Measurements from ENCODE around the gene IL17C. TPM values are rescaled to one million over a fixed set of nuclear protein-coding genes. Genes with fewer than 3 reads are reported as not detected.
A peak's percentile ranks its signal among the peaks of the same experiment; 100 is the strongest.

Gene IL17C
- total and polyA plus RNA-seq, 9 of the 15 experiments (the other 6 are each of a cell fraction or from before 2014, with no cell fraction given) = not detected

- TF ChIP-seq ZNF785 (CRISPR knock-in tag; IDR thresholded peaks at IDR 0.05) (no peak), ZBTB7A (IDR thresholded peaks at IDR 0.05; ENCODE audit: borderline replicate concordance, control insufficient read depth, low read depth, low read length) (peak; percentile 91; the same call in 1 of the 2 replicates), EP400 (IDR thresholded peaks at IDR 0.05) (no peak), RNF2 (IDR thresholded peaks at IDR 0.05) (peak; percentile 26; the same call in 1 of the 2 replicates), MAZ (CRISPR knock-in tag; conservative IDR thresholded peaks at IDR 0.05 in 1 of 2, IDR thresholded peaks at IDR 0.05 in 1 of 2) (peak in 1 of 2 experiments; percentile 13; a peak in 2 of 4 replicates), ERF (CRISPR knock-in tag; IDR thresholded peaks at IDR 0.05) (0 out of 2 replicates have a peak, but pooled peaks have one; percentile 74), SRSF7 (optimal IDR thresholded peaks at IDR 0.05; ENCODE audit: low read depth, low read length) (no peak), CREB1 (IDR thresholded peaks at IDR 0.05) (no peak; the same call in 1 of the 2 replicates), CREB1 (CRISPR knock-in tag; IDR thresholded peaks at IDR 0.05) (0 out of 2 replicates have a peak, but pooled peaks have one; percentile 9), RBM17 (IDR thresholded peaks at IDR 0.05; ENCODE audit: borderline replicate concordance, low read depth, low read length) (no peak), MAX (CRISPR knock-in tag; IDR thresholded peaks at IDR 0.05) (peak; percentile 87), HLTF (IDR thresholded peaks at IDR 0.05) (0 out of 2 replicates have a peak, but pooled peaks have one; percentile 46), HDAC1 (IDR thresholded peaks at IDR 0.05) (peak in 1 of 2 experiments; percentile 79; a peak in 2 of 4 replicates), ETS1 (conservative IDR thresholded peaks at IDR 0.05; ENCODE audit: control insufficient read depth, low read depth, low read length) (0 out of 2 replicates have a peak, but pooled peaks have one; percentile 24), PHB2 (IDR thresholded peaks at IDR 0.05; ENCODE audit: low read depth) (no peak), PML (IDR thresholded peaks at IDR 0.05; ENCODE audit: low read length) (peak; percentile 47; the same call in 1 of the 2 replicates), USF1 (CRISPR knock-in tag; IDR thresholded peaks at IDR 0.05) (0 out of 2 replicates have a peak, but pooled peaks have one; percentile 17), PHF8 (IDR thresholded peaks at IDR 0.05; ENCODE audit: borderline replicate concordance, low read length) (peak; percentile 38; the same call in 1 of the 2 replicates), TBP (optimal IDR thresholded peaks at IDR 0.05; ENCODE audit: low read depth, low read length) (peak; percentile 87), KDM2B (CRISPR knock-in tag; IDR thresholded peaks at IDR 0.05) (peak; percentile 10; the same call in 1 of the 2 replicates), KDM1A (IDR thresholded peaks at IDR 0.05) (peak in 1 of 2 experiments; percentile 32; a peak in 1 of 4 replicates), JUN (IDR thresholded peaks at IDR 0.05; ENCODE audit: borderline replicate concordance, low read depth, low read length) (no peak), JUN (CRISPR knock-in tag; IDR thresholded peaks at IDR 0.05; ENCODE audit: borderline replicate concordance) (0 out of 2 replicates have a peak, but pooled peaks have one; percentile 17), NR2C2 (CRISPR knock-in tag; IDR thresholded peaks at IDR 0.05) (no peak), NR2C2 (tag; IDR thresholded peaks at IDR 0.05) (peak; percentile 38), PHF20 (IDR thresholded peaks at IDR 0.05; ENCODE audit: partially characterized antibody) (peak; percentile 3), FOSL1 (tag; conservative IDR thresholded peaks at IDR 0.05) (no peak), KDM4B (IDR thresholded peaks at IDR 0.05; ENCODE audit: borderline replicate concordance in 2 of 2, low read depth in 1 of 2) (peak in 1 of 2 experiments; percentile 68; a peak in 1 of 4 replicates)
Observed at GRCh38 chr16:88686439-88687253, 48.3 kb downstream of the IL17C start, which contains the start of gene SNAI3 (continued).

Measured in K562 (cell line).